WTC11 (cell line): ENCODE measurements around the gene ULK4. TPM values are rescaled to one million over a fixed set of nuclear protein-coding genes. Genes with fewer than 3 reads are reported as not detected.

Experiments used
- ATAC-seq: fragments of 200-7000 bp; cut with Tn5 transposase; 2 replicates; pipeline ENCODE4 v1.10.0; 2021; ENCODE audit warnings: mild to moderate bottlenecking, moderate library complexity
- CTCF ChIA-PET: fragments of 300-600 bp; sonication (Branson Sonifier 250); formaldehyde crosslinking; loops from one replicate; lab custom pipeline; 2021; ENCODE audit warnings: antibody characterized with exemption; lab: Charles Lee
- POLR2A ChIA-PET: fragments of 350-600 bp; sonication (Branson Sonifier 250); formaldehyde crosslinking; loops from one replicate; lab custom pipeline; 2021; ENCODE audit warnings: antibody characterized with exemption; lab: Charles Lee
- DNase-seq: peaks from one replicate; pipeline ENCODE4 v3.0.0; 2021; ENCODE audit warnings: low spot score
- H3K27ac Mint-ChIP-seq: 2 replicates; pipeline ENCODE4 v1.8.0; 2021; ENCODE audit warnings: mixed read lengths
- H3K27me3 Mint-ChIP-seq: 2 replicates; pipeline ENCODE4 v1.8.0; 2021; ENCODE audit warnings: low read depth, mild to moderate bottlenecking, moderate library complexity, mixed read lengths
- H3K36me3 Mint-ChIP-seq: 2 replicates; pipeline ENCODE4 v1.8.0; 2021; ENCODE audit warnings: mixed read lengths
- H3K4me1 Mint-ChIP-seq: 2 replicates; pipeline ENCODE4 v1.8.0; 2022; ENCODE audit warnings: mixed read lengths
- H3K4me3 Mint-ChIP-seq: 2 replicates; pipeline ENCODE4 v1.8.0; 2021; ENCODE audit warnings: mild to moderate bottlenecking, moderate library complexity, mixed read lengths
- H3K9me3 Mint-ChIP-seq: 2 replicates; pipeline ENCODE4 v1.8.0; 2021; ENCODE audit warnings: mixed read lengths
- CDX4 ChIP-seq: fragments of 250-450 bp; sonication (Bioruptor Pico); IDR thresholded peaks from 2 replicates; pipeline ENCODE4 v1.9.0; 2021; ENCODE audit warnings: moderate library complexity, mild to moderate bottlenecking, inconsistent platforms, borderline replicate concordance
- E2F1 ChIP-seq: sonication (generic); formaldehyde crosslinking; IDR thresholded peaks from 2 replicates; pipeline ENCODE4 v1.8.0; 2022; ENCODE audit warnings: mild to moderate bottlenecking, missing genetic modification reagents
- ESRRA ChIP-seq: sonication (generic); formaldehyde crosslinking; IDR thresholded peaks from 2 replicates; pipeline ENCODE4 v1.8.1; 2022; ENCODE audit warnings: mild to moderate bottlenecking, missing genetic modification reagents, borderline replicate concordance
- JAZF1 ChIP-seq: fragments of 250-450 bp; sonication (Bioruptor Pico); IDR thresholded peaks from 2 replicates; pipeline ENCODE4 v1.9.0; 2021; ENCODE audit warnings: moderate library complexity, mild to moderate bottlenecking, inconsistent platforms
- KAT7 ChIP-seq: sonication (generic); formaldehyde crosslinking; IDR thresholded peaks from 2 replicates; pipeline ENCODE4 v1.8.1; 2023; ENCODE audit warnings: missing genetic modification reagents, mild to moderate bottlenecking, borderline replicate concordance
- NFYB ChIP-seq: sonication (generic); formaldehyde crosslinking; conservative IDR thresholded peaks from 2 replicates; pipeline ENCODE4 v1.8.0; 2022; ENCODE audit warnings: low read depth, missing genetic modification reagents
- ZNF138 ChIP-seq: sonication (generic); formaldehyde crosslinking; conservative IDR thresholded peaks from 2 replicates; pipeline ENCODE4 v1.8.1; 2022; ENCODE audit warnings: mild to moderate bottlenecking, moderate library complexity, missing genetic modification reagents
- ZNF416 ChIP-seq: fragments of 250-450 bp; sonication (Bioruptor Pico); IDR thresholded peaks from 2 replicates; pipeline ENCODE4 v1.9.0; 2021; ENCODE audit warnings: mild to moderate bottlenecking, inconsistent platforms
- ZNF532 ChIP-seq: fragments of 250-450 bp; sonication (Bioruptor Pico); IDR thresholded peaks from 2 replicates; pipeline ENCODE4 v1.9.0; 2021; ENCODE audit warnings: mild to moderate bottlenecking, borderline replicate concordance
- total RNA-seq: library from RNA; stranded (reverse); gene quantifications from 3 replicates; pipeline ENCODE4 v1.2.3, GENCODE V29; 2021
- TF ChIP-seq, protein P1 (sequence below): sonication (generic); formaldehyde crosslinking; conservative IDR thresholded peaks from 2 replicates; pipeline ENCODE4 v1.8.1; 2022; ENCODE audit warnings: mild to moderate bottlenecking, missing genetic modification reagents
- TF ChIP-seq, protein P2 (sequence below): sonication (generic); formaldehyde crosslinking; IDR thresholded peaks from 2 replicates; pipeline ENCODE4 v1.8.0; 2023; ENCODE audit warnings: mild to moderate bottlenecking, missing genetic modification reagents
- TF ChIP-seq, protein P3 (sequence below): fragments of 200-600 bp; IDR thresholded peaks from 2 replicates; pipeline ENCODE4 v1.8.0; 2022; ENCODE audit warnings: antibody characterized with exemption
- TF ChIP-seq, protein P4 (sequence below): fragments of 250-450 bp; sonication (Bioruptor Pico); IDR thresholded peaks from 2 replicates; pipeline ENCODE4 v2.1.2; 2022; ENCODE audit warnings: mild to moderate bottlenecking, moderate library complexity

ULK4 gene
- total RNA-seq, 1 experiment from 2014 or later, result 9.2 TPM

DNA sequence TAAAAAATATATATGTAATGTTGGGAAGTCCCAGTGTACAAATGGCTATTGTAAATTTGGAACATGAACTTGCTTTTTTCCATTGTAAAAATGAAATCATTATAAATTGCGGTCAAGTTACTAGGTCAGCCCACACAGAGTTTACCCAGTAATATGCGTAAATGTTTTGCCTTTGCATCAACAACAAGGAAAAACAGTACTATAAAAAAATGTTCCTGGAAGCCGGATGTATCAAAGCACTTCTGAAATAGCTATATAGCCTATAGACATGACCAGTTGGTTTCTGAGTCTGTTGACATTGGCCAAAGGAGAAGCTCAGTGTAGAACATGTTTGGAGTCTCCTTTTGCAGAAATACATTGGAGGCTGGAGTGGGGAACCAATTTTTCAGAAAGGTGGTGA, 739.4 kb downstream of the ULK4 start (continued):
- TF ChIP-seq ZNF532 (CRISPR knock-in tag), result no peak
- TF ChIP-seq KAT7 (CRISPR knock-in tag), result no peak
- no peak for TF ChIP-seq ZNF416 (CRISPR knock-in tag)
- TF ChIP-seq, protein P1, sequence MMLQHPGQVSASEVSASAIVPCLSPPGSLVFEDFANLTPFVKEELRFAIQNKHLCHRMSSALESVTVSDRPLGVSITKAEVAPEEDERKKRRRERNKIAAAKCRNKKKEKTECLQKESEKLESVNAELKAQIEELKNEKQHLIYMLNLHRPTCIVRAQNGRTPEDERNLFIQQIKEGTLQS (CRISPR knock-in tag), result no peak
- TF ChIP-seq, protein P2, sequence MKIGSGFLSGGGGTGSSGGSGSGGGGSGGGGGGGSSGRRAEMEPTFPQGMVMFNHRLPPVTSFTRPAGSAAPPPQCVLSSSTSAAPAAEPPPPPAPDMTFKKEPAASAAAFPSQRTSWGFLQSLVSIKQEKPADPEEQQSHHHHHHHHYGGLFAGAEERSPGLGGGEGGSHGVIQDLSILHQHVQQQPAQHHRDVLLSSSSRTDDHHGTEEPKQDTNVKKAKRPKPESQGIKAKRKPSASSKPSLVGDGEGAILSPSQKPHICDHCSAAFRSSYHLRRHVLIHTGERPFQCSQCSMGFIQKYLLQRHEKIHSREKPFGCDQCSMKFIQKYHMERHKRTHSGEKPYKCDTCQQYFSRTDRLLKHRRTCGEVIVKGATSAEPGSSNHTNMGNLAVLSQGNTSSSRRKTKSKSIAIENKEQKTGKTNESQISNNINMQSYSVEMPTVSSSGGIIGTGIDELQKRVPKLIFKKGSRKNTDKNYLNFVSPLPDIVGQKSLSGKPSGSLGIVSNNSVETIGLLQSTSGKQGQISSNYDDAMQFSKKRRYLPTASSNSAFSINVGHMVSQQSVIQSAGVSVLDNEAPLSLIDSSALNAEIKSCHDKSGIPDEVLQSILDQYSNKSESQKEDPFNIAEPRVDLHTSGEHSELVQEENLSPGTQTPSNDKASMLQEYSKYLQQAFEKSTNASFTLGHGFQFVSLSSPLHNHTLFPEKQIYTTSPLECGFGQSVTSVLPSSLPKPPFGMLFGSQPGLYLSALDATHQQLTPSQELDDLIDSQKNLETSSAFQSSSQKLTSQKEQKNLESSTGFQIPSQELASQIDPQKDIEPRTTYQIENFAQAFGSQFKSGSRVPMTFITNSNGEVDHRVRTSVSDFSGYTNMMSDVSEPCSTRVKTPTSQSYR, result no peak
- no peak for TF ChIP-seq E2F1 (CRISPR knock-in tag)

DNA sequence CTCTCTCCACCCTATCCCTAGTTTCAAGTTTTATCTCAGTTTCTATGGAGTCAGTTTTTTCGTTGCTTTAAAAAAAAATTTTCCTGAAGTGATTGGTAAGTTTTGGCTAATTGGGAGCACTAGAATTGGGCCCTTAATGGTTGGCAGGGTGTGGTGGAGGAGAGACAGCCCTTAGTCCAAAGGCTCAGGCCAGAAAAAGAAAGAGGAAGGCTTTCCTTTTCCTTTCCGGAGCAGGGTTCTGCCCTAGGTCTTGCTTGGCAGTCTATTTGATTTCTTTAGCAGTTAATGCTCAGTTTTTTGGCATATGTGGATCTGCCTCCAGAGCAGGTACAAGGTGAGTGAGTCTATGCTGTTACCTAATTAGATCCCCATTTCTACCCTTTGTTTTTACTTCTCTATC, 739.9 kb downstream of the ULK4 start:
- no peak overlapping the region for H3K4me3 Mint-ChIP-seq
- ATAC-seq, result no peak
- peaks cover 30% of the 10 kb centered on the region for H3K36me3 Mint-ChIP-seq
- peak overlapping the region; percentile 17 for H3K27ac Mint-ChIP-seq
- no peaks in the 10 kb centered on the region for H3K9me3 Mint-ChIP-seq
- CTCF ChIA-PET, result no interaction called here
- H3K4me1 Mint-ChIP-seq, result peaks cover 45% of the 10 kb centered on the region
- TF ChIP-seq ZNF138 (CRISPR knock-in tag) (no peak), ESRRA (no peak), NFYB (CRISPR knock-in tag) (no peak), JAZF1 (CRISPR knock-in tag) (no peak), CDX4 (CRISPR knock-in tag) (no peak)
- TF ChIP-seq, protein P3, sequence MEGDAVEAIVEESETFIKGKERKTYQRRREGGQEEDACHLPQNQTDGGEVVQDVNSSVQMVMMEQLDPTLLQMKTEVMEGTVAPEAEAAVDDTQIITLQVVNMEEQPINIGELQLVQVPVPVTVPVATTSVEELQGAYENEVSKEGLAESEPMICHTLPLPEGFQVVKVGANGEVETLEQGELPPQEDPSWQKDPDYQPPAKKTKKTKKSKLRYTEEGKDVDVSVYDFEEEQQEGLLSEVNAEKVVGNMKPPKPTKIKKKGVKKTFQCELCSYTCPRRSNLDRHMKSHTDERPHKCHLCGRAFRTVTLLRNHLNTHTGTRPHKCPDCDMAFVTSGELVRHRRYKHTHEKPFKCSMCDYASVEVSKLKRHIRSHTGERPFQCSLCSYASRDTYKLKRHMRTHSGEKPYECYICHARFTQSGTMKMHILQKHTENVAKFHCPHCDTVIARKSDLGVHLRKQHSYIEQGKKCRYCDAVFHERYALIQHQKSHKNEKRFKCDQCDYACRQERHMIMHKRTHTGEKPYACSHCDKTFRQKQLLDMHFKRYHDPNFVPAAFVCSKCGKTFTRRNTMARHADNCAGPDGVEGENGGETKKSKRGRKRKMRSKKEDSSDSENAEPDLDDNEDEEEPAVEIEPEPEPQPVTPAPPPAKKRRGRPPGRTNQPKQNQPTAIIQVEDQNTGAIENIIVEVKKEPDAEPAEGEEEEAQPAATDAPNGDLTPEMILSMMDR, result no peak
- TF ChIP-seq, protein P1 (CRISPR knock-in tag), result no peak
- TF ChIP-seq, protein P4, sequence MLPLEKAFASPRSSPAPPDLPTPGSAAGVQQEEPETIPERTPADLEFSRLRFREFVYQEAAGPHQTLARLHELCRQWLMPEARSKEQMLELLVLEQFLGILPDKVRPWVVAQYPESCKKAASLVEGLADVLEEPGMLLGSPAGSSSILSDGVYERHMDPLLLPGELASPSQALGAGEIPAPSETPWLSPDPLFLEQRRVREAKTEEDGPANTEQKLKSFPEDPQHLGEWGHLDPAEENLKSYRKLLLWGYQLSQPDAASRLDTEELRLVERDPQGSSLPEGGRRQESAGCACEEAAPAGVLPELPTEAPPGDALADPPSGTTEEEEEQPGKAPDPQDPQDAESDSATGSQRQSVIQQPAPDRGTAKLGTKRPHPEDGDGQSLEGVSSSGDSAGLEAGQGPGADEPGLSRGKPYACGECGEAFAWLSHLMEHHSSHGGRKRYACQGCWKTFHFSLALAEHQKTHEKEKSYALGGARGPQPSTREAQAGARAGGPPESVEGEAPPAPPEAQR (CRISPR knock-in tag), result no peak
- TF ChIP-seq, all 79 proteins: peak for 0
- H3K27me3 Mint-ChIP-seq, result no peaks in the 10 kb centered on the region
- POLR2A ChIA-PET, result no interaction called here
- no peak for DNase-seq
